Large intestine (tissue), 3 donors: ENCODE results near the gene RASA1. TPM values are rescaled to one million over a fixed set of nuclear protein-coding genes. Genes with fewer than 3 reads are reported as not detected.
A peak's percentile ranks its signal among the peaks of the same experiment; 100 is the strongest.

ENCODE experiments used
- DNase-seq, 2 donors: peaks; one replicate each; pipeline versions ENCODE4 v3.0.0 to v3.0.0-alpha.2; 2013
- H3K27ac ChIP-seq: one replicate; pipeline ENCODE4 v1.5.1; 2013; ENCODE audit warnings: low read length
- H3K27me3 ChIP-seq: 2 replicates; pipeline ENCODE4 v1.6.1; 2013; ENCODE audit warnings: low read length; ENCODE audit not compliant: control insufficient read depth, insufficient read depth
- H3K36me3 ChIP-seq: 2 replicates; pipeline ENCODE4 v1.6.1; 2013; ENCODE audit warnings: low read length; ENCODE audit not compliant: control insufficient read depth, insufficient read depth
- H3K4me1 ChIP-seq: one replicate; pipeline ENCODE4 v1.6.1; 2013; ENCODE audit warnings: low read length; ENCODE audit not compliant: control insufficient read depth, insufficient read depth
- H3K4me3 ChIP-seq: one replicate; pipeline ENCODE4 v1.5.1; 2013; ENCODE audit warnings: low read length
- H3K9me3 ChIP-seq: one replicate; pipeline ENCODE4 v1.6.1; 2013; ENCODE audit warnings: mild to moderate bottlenecking, low read depth, low read length, moderate library complexity; ENCODE audit not compliant: control insufficient read depth
- WGBS: methylation state at CpG from one replicate; pipeline ENCODE4 v1.1.5; 2013; ENCODE audit warnings: low lambda C conversion rate; ENCODE audit not compliant: insufficient coverage; 5-methylcytosine and 5-hydroxymethylcytosine counted together
- polyA plus RNA-seq: library from polyadenylated mRNA; unstranded; fragments of 120-200 nt; gene quantifications from one replicate; pipeline ENCODE4 v1.2.1, GENCODE V29; 2013

The RASA1 gene
- polyA plus RNA-seq, 1 donor, result 33.5 TPM

DNA sequence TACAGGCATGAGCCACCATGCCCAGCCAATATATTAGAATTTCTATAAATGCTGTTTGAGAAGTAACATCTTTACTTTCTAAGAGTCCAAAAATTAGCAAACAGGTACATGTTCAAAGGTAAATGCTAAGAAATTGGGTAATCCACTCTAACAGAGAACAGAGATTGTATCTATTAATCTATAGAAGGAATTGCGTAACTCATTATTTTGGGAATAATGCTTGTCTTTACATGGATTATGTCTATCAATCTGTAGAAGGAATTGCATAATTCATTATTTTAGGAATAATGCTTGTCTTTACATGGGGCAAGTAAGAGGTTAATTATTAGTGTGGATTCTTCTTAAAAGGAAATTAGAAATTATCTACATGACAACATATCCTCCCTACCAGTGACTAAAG is 114.5 kb downstream of the RASA1 start:
- Histone ChIP-seq H3K4me3 (no peak overlapping the region), H3K27me3 (no peaks in the 10 kb centered on the region), H3K27ac (no peak overlapping the region), H3K9me3 (no peaks in the 10 kb centered on the region), H3K4me1 (no peaks in the 10 kb centered on the region), H3K36me3 (peaks cover 43% of the 10 kb centered on the region)
- WGBS, result 100% methylated on average over 1 of the region's 1 CpG
- DNase-seq, result no peak

DNA sequence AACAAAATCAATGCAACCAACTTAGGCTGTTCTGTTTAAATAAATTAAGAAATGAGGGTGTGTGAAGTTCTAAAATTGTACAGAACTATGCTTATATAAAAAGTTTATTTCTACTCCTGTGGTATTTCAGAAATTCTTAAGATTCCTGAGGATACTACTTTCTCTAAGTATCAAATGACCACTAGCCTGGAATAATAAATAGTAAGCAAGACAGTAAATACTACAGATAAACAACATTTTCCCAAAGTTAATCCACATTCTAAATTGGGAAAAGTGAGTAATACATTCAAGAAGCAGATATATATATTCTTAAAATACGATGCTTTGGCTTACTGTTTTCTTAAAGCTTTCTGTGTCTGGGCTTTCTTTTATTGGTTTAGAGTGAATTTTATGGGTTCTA is 115.5 kb downstream of the RASA1 start:
- Histone ChIP-seq H3K9me3 (no peaks in the 10 kb centered on the region), H3K36me3 (peaks cover 40% of the 10 kb centered on the region), H3K4me3 (no peak overlapping the region), H3K4me1 (no peaks in the 10 kb centered on the region), H3K27ac (no peak overlapping the region), H3K27me3 (no peaks in the 10 kb centered on the region)
- whole genome bisulfite sequencing, result no CpG with 5 or more reads among the region's 1 CpG
- no peak for DNase-seq

DNA sequence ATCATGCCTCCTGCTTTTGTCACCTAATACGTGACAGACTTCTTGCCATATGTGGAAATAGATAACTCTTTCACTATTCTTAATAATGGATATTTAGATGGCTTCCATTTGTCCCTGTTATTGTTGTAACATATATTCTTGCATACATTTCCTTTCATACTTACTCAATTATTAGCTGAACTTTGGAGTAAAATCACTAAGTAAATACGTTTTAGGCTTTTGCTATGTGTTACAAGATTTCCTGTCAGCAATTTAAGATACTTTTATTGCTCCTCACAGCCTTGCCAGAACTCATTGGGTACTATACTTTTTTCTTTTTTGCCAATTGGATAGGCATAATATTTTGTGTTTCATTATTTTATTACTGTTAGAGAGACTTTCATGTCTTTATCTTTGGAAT is 118.1 kb downstream of the RASA1 start:
- Histone ChIP-seq H3K4me1 (no peaks in the 10 kb centered on the region), H3K4me3 (no peak overlapping the region), H3K36me3 (peaks cover 43% of the 10 kb centered on the region), H3K27ac (no peak overlapping the region), H3K27me3 (no peaks in the 10 kb centered on the region), H3K9me3 (no peaks in the 10 kb centered on the region)
- 28% methylated on average over 2 of the region's 2 CpGs for WGBS
- DNase-seq, result peak in 1 of 2 donors; percentile 27

DNA sequence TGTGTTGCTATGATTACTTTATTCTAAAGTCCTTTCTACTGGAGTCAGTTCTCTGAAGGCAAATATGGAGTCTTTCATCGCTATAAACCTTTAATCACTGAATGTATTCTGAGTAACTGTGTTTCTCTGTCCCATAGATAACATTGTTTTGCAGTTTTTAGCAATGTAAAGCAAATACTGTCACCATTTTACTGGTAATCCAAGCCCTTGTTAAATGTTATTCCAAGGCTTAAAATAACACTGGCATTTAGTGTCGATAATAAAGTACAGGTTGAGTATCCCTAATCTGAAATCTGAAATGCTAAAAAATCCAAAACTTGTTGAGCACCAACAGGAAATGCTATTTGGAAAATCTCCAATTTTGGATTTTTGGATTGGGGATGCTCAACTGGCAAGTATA is 120.4 kb downstream of the RASA1 start:
- Histone ChIP-seq H3K27me3 (no peaks in the 10 kb centered on the region), H3K4me3 (no peak overlapping the region), H3K36me3 (peaks cover 44% of the 10 kb centered on the region), H3K4me1 (no peaks in the 10 kb centered on the region), H3K27ac (no peak overlapping the region), H3K9me3 (no peaks in the 10 kb centered on the region)
- 100% methylated on average over 1 of the region's 2 CpGs for WGBS
- DNase-seq, result no peak

DNA sequence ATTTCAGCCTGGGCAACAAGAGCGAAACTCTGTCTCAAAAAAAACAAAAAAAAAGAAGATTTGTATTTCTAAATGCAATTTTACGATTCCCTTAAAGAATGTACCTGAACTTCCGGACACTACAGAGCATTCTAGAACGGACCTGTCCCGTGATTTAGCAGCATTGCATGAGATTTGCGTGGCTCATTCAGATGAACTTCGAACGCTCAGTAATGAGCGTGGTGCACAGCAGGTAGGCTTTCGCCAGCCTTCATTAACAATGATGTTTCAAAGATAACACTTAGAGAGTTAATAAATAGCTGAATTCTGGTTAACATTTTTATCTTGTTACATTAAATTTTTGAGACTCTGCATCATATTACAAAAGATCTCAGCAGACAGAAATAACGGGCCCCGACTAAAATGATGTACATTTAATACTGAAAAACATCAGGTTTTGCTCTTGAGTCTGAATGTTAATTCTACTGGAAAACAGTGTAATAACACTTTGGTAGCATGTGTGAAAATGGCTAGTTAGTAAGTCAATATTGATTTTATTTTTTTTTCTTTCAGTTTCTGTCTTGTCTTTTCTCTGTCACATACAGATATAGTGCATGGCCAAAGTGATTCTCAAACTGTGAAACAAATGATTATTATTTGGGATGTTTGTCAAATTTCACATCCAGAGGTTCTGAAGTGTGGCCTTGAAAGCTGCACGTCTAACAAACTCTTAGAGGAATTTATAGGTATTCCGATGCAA is 121.8 kb downstream of the RASA1 start:
- DNase-seq, result peak; percentile 16 to 60
- H3K36me3 ChIP-seq, result peaks cover 49% of the 10 kb centered on the region

DNA sequence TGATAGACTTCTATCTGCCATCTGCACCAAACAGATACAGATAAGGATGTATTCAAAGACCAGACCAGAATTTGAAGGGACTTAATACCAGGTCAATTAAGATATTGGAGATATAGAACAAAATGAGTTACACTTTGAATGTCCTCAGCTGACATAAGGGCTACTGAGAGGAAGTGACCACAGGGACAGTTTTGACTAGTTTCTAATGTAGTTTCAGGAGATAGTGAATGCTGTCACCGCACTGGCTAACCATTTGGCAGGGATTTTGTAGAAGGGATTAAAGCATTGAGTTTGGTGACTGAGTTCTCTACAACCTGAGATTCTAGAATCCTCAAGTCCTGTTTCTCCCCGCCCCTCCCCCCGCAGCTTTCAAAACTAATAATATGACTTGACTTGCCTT is 122.4 kb downstream of the RASA1 start:
- no CpG with 5 or more reads among the region's 3 CpGs for WGBS
- no peak for DNase-seq
- H3K36me3 ChIP-seq, result peaks cover 50% of the 10 kb centered on the region

More for the DNA sequence above, 121.8 kb downstream of the RASA1 start:
- H3K9me3 ChIP-seq, result no peaks in the 10 kb centered on the region
- no peak overlapping the region for H3K27ac ChIP-seq
- no peak overlapping the region for H3K4me3 ChIP-seq
- H3K4me1 ChIP-seq, result no peaks in the 10 kb centered on the region
- no peaks in the 10 kb centered on the region for H3K27me3 ChIP-seq
- WGBS, result 73% methylated on average over 3 of the region's 14 CpGs

DNA sequence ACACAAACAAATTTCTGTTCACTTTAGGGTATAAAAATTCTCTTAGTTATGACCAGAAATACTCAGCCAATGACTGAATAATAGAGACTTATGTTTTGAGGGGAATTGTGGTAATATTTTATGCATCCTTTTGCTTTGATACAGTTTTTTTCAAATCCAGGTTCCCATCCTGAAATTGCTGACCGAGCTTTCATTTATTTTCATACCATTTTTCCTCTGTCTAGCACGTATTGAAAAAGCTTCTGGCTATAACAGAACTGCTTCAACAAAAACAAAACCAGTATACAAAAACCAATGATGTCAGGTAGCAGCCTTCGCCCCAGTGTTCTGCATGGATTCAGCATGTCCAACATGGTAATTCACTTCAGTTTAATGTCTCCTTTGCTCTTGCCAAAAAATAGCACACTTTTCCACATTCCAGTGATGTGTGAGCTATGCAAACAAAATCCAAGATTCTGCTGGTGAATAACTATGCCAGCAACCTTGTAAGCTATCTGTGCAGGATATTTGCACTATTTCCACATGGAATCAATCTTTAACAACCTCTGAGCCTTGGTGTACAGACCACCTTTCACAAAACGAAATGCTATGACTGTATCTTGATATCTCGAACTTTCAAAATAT is 123.0 kb downstream of the RASA1 start:
- Histone ChIP-seq H3K9me3 (no peaks in the 10 kb centered on the region), H3K27ac (no peak overlapping the region), H3K27me3 (no peaks in the 10 kb centered on the region), H3K4me1 (no peaks in the 10 kb centered on the region), H3K4me3 (no peak overlapping the region), H3K36me3 (peaks cover 55% of the 10 kb centered on the region)
- WGBS, result no CpG with 5 or more reads among the region's 5 CpGs
- DNase-seq, result no peak

More for the DNA sequence above, 122.4 kb downstream of the RASA1 start:
- H3K27ac ChIP-seq, result no peak overlapping the region
- no peaks in the 10 kb centered on the region for H3K4me1 ChIP-seq
- H3K27me3 ChIP-seq, result no peaks in the 10 kb centered on the region
- H3K9me3 ChIP-seq, result no peaks in the 10 kb centered on the region
- H3K4me3 ChIP-seq, result no peak overlapping the region

DNA sequence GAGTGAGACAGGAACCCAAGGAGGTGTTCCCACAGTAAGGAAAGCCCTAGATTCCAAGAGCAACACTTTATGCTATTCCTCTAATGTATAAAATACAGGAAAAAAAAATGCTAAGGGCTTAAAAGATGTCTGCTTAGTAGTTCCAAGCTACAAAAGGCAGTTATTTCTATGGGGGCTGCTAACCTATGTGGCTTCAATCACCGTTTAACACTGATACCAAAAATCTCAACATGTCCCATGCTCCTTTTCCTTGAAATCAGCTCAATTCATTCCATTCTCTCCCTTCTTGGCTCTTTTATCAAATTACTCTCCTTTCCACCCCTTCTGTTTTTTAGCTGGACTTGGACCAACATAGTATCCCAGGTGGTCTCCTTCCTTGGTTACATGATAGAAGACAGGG is 124.5 kb downstream of the RASA1 start:
- Histone ChIP-seq H3K4me3 (no peak overlapping the region), H3K4me1 (no peaks in the 10 kb centered on the region), H3K9me3 (no peaks in the 10 kb centered on the region), H3K27me3 (no peaks in the 10 kb centered on the region), H3K36me3 (peaks cover 59% of the 10 kb centered on the region), H3K27ac (no peak overlapping the region)
- DNase-seq, result no peak
- WGBS, result 80% methylated on average over 1 of the region's 1 CpG

DNA sequence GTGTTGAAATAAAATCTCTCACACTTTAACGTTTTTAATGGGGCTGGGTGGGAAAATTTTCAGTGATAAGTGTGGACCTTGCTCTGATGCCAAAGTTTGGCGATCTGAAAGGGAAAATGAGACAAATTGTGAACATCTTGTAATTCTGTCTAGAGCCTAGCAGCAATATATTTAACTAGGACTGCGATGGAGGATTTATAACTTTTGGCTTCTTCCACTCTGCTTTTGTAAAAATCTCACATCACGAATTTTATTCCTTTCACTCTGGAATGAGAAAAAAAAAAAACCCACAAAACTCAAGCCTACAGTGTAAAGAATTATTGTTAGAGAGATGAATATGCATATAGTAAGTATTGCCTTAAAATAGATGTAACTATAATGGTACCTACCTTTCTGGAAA is 125.1 kb downstream of the RASA1 start:
- H3K27ac ChIP-seq, result no peak overlapping the region
- peaks cover 60% of the 10 kb centered on the region for H3K36me3 ChIP-seq
- no peaks in the 10 kb centered on the region for H3K9me3 ChIP-seq
- DNase-seq, result no peak
- H3K27me3 ChIP-seq, result no peaks in the 10 kb centered on the region
- no peaks in the 10 kb centered on the region for H3K4me1 ChIP-seq
- no peak overlapping the region for H3K4me3 ChIP-seq
- WGBS, result 79% methylated on average over 2 of the region's 4 CpGs

DNA sequence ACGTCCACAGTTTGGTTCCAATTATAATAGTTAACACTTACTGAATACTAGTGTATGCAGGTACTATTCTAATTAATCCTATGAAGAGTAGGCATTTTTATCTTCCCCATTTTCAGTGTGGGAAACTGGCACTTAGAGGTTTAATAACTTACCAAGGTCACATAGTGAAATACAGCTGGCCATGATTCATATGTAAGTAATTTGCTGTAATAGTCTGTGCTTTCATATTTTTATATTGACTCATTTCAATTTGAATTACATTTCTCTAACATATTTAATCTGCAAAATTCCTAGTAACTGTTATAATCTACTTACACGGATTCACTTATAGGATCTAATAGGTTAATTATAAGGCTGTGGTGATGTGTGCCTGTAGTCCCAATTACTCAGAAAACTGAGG is 125.6 kb downstream of the RASA1 start:
- Histone ChIP-seq H3K27me3 (no peaks in the 10 kb centered on the region), H3K9me3 (no peaks in the 10 kb centered on the region), H3K4me3 (no peak overlapping the region), H3K27ac (no peak overlapping the region), H3K4me1 (no peaks in the 10 kb centered on the region), H3K36me3 (peaks cover 65% of the 10 kb centered on the region)
- WGBS, result no CpG with 5 or more reads among the region's 2 CpGs
- no peak for DNase-seq
